Stomach smooth muscle (tissue), 2 donors: ENCODE results near the gene ARHGEF10L.
A peak's percentile ranks its signal among the peaks of the same experiment; 100 is the strongest.

Experiments used
- H3K27ac ChIP-seq: one replicate; pipeline ENCODE4 v1.7.0; 2013; ENCODE audit warnings: mild to moderate bottlenecking, low read length, inconsistent platforms
- H3K27me3 ChIP-seq, 2 donors: one replicate each; pipeline ENCODE4 v1.7.0; 2013; ENCODE audit warnings: low read length in 2 of 2; ENCODE audit not compliant: insufficient read depth in 2 of 2, control insufficient read depth in 1 of 2
- H3K36me3 ChIP-seq, 2 donors: one replicate each; pipeline ENCODE4 v1.7.0; 2013; ENCODE audit warnings: low read length in 2 of 2; ENCODE audit not compliant: control insufficient read depth in 2 of 2, insufficient read depth in 2 of 2
- H3K4me1 ChIP-seq: one replicate; pipeline ENCODE4 v1.7.0; 2013; ENCODE audit warnings: low read length; ENCODE audit not compliant: control insufficient read depth, insufficient read depth
- H3K4me3 ChIP-seq, 2 donors: one replicate each; pipeline ENCODE4 v1.7.0; 2013; ENCODE audit warnings: low read length in 2 of 2
- H3K9ac ChIP-seq, 2 donors: one replicate each; pipeline ENCODE4 v1.7.0; 2013; ENCODE audit warnings: low read length in 2 of 2, mild to moderate bottlenecking in 1 of 2
- H3K9me3 ChIP-seq, 2 donors: one replicate each; pipeline ENCODE4 v1.7.0; 2013; ENCODE audit warnings: low read length in 2 of 2; ENCODE audit not compliant: control insufficient read depth in 2 of 2
- donor health status: healthy.
- donor health status: Pancreatic carcinoma.

Gene ARHGEF10L

GRCh38 chr1:17562375-17562774, 22.9 kb downstream of the ARHGEF10L start:
- Histone ChIP-seq H3K4me1 (peaks cover 79% of the 10 kb centered on the region), H3K9me3 (no peaks in the 10 kb centered on the region), H3K4me3 (no peak overlapping the region), H3K27me3 (no peaks in the 10 kb centered on the region), H3K27ac (peak overlapping the region; percentile 95), H3K9ac (peak overlapping the region in 1 of 2 donors; percentile 66), H3K36me3 (no peaks in the 10 kb centered on the region)

DNA sequence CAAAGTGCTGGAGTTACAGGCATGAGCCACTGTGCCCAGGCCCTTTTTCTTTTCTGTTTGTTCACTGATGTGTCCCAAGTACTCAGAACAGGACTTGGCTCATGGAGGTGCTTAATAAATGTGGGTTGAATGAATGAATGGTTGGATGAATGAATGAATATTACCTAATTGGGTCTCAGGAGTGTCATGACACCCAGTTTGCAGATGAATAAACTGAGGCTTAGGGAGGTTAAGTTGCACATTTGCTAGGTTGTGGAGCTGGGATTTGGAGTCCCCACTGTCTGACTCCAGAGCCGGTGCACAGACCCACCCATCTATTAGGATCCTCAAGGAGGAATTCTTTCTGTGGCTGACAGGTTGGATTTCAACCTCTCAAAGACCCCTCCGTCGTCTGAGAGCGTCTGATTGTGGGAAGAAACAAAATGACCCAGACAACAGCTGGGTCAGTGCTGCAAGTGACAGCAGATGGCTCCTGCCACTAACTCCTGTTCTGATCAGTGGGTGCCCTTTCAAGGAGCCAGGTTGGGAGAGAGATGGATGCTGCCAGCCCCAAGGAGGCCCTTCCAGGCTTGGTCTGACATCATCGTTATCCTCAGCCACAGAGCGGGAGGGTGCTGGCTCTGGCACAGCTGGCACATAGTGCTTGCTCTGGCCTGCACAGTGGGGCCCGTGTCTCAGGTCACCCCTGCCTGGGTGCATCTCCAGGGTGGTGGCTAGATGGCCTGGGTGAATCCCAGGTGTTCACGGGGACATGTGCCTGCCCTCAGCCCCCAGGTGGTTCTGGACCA, 24.2 kb downstream of the ARHGEF10L start:
- Histone ChIP-seq H3K27ac (peak overlapping the region; percentile 95), H3K4me3 (peak overlapping the region in 1 of 2 donors; percentile 15), H3K9me3 (no peaks in the 10 kb centered on the region), H3K27me3 (no peaks in the 10 kb centered on the region), H3K4me1 (peaks cover 91% of the 10 kb centered on the region), H3K9ac (peak overlapping the region in 1 of 2 donors; percentile 36), H3K36me3 (no peaks in the 10 kb centered on the region)

- Histone ChIP-seq H3K4me1 (peaks cover 93% of the 10 kb centered on the region), H3K9me3 (no peaks in the 10 kb centered on the region), H3K36me3 (no peaks in the 10 kb centered on the region), H3K4me3 (peak overlapping the region in 1 of 2 donors; percentile 29), H3K27me3 (no peaks in the 10 kb centered on the region), H3K27ac (peak overlapping the region; percentile 95), H3K9ac (peak overlapping the region in 1 of 2 donors; percentile 13)
Measured at GRCh38 chr1:17564458-17565393, 25.2 kb downstream of the ARHGEF10L start.

DNA sequence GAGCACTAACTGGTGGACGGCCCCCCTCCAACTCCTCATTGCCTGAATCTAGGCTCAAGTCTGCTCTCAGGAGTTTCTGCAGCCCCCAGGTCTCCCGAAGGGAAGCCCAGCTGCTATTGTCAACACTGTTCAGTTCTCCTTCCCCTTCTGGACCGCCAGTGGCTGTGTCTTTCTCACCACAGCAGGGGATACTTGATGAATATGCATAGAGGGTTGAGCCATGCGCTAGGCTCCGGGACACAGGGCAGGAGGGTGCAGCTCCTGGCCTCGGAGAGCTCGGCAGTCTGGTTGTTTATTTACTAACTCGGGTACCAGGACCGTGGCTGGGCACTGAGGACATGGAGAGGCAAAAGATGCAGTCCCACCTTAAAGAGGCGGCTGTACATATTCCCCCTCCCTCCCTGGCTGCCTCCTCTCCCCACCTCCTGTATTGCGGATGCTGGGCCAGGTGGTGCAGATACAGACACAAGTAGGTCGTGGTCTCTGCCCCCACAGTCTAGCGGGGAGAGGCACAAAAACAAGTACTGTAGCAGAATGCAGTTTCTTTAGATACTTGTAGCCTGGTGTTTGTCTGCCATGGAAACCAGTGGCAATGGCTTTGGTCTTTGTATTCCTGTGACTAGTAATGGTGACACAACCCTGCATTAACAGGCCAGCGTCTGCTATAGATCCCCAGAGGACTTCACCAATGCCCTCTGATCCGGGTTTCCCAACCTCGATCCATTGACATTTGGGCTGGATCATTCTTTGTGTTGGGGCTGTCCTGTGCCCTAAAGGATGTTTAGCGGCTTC, 26.2 kb downstream of the ARHGEF10L start:
- Histone ChIP-seq H3K27ac (peak overlapping the region; percentile 95), H3K4me3 (peak overlapping the region in 1 of 2 donors; percentile 29), H3K9me3 (no peaks in the 10 kb centered on the region), H3K4me1 (peaks cover 96% of the 10 kb centered on the region), H3K36me3 (no peaks in the 10 kb centered on the region), H3K27me3 (no peaks in the 10 kb centered on the region), H3K9ac (peak overlapping the region in 1 of 2 donors; percentile 5)

- no peaks in the 10 kb centered on the region for H3K36me3 ChIP-seq
- H3K4me3 ChIP-seq: no peak overlapping the region
- H3K4me1 ChIP-seq: peaks cover 93% of the 10 kb centered on the region
- H3K27ac ChIP-seq: peak overlapping the region; percentile 95
- H3K27me3 ChIP-seq: no peaks in the 10 kb centered on the region
- no peak overlapping the region for H3K9ac ChIP-seq
- no peaks in the 10 kb centered on the region for H3K9me3 ChIP-seq
Measured at GRCh38 chr1:17566417-17566816, 26.9 kb downstream of the ARHGEF10L start.

- peak overlapping the region; percentile 95 for H3K27ac ChIP-seq
Measured at GRCh38 chr1:17566892-17567291, 27.4 kb downstream of the ARHGEF10L start.

GRCh38 chr1:17567582-17567981, 28.1 kb downstream of the ARHGEF10L start:
- Histone ChIP-seq H3K27me3 (no peaks in the 10 kb centered on the region), H3K4me3 (peak overlapping the region in 1 of 2 donors; percentile 15), H3K36me3 (no peaks in the 10 kb centered on the region), H3K9me3 (no peaks in the 10 kb centered on the region), H3K9ac (no peak overlapping the region), H3K27ac (peak overlapping the region; percentile 95), H3K4me1 (peaks cover 90% of the 10 kb centered on the region)

More at GRCh38 chr1:17566892-17567291, 27.4 kb downstream of the ARHGEF10L start:
- Histone ChIP-seq H3K36me3 (no peaks in the 10 kb centered on the region), H3K9ac (no peak overlapping the region), H3K9me3 (no peaks in the 10 kb centered on the region), H3K4me3 (no peak overlapping the region), H3K4me1 (peaks cover 91% of the 10 kb centered on the region), H3K27me3 (no peaks in the 10 kb centered on the region)

DNA sequence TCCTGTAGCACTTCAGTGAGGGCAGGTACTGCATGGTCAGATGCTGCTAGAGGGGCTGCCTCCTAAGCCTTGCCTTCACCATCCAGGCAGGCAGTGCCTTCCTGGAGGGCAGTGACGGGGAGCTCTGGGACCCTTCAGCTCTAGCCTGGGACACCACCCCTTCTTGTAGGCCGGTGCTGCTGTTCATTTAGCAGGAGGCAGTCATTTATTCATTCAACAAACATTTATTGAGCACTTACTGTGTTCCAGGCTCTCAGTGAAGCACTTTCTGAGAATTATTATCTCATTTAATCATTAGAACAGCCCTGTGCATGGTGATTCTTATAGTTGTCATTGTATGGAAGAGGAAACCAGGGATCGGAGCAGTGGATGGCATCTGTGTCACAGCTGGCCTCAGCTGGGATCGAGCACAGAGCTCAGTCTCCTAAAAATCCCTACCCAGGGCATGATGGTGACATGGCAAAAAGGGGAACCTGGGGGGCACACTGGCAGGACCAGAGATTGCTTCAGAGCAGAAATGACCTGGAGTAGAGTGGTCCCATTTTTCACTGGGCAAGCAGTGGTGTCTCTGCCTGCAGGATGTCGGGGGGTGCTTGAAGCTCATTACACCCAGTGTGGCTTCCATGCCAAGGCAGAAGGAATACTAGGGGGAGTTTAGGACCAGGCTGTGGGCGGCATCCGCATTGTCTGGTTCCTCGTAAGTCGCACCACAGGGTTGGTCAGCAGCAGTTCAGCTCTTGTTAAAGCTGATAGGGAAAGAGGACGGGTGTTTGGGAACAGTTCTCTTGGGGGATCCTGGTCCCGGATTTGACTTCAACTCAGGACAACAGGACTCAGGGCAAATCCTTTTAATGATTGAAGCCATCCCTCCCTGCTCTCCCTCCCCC, 28.8 kb downstream of the ARHGEF10L start:
- Histone ChIP-seq H3K27ac (peak overlapping the region; percentile 95), H3K4me1 (peaks cover 91% of the 10 kb centered on the region), H3K9me3 (no peaks in the 10 kb centered on the region), H3K9ac (peak overlapping the region in 1 of 2 donors; percentile 47), H3K36me3 (no peaks in the 10 kb centered on the region), H3K4me3 (peak overlapping the region in 1 of 2 donors; percentile 15), H3K27me3 (no peaks in the 10 kb centered on the region)

DNA sequence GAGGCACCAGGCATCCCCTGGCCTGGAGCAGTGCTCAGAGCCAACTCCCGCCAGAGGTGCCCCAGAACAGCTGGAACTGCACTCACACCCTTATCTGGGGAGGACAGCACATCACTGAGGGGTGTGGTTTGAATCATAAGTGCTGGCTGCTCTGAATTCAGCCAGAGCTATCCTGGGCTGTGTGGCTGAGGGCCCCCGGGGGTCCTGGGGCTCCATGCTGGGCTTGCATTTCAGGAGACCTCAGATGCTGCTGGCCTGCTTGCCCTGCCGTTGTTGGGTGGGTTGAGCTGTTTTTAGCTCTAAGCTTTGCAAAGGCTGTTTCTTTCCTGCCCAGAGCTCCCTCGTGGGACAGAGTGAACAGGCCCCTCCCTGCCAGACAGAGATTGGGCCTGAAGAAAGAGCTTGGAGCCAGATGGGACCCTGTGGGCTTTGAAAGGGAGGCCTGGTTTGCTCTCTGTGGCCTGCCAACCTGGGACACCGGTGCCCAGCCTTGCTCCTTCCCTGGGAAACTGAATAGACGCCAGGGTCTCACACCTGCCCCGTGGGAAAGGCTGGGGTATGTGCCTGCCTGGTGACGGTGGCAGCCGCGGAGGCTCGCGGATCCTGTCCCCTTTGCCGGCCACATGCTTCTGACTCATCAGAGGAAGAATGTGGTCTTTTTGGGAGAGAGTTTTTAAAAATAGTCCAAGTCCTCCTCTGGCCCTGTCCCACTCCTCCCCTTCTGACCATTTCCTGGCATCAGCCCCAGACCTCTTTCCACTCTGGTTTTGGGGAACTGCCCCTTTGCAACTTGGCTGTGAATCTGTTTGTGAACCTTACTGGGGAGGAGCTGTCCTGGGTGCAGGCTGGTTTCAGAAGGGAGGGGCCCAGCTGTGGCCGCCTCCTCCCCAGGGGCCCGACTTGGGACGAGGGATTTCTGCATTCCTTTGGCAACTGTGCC, 30.0 kb downstream of the ARHGEF10L start:
- Histone ChIP-seq H3K36me3 (no peaks in the 10 kb centered on the region), H3K4me3 (peak overlapping the region in 1 of 2 donors; percentile 60), H3K4me1 (peaks cover 91% of the 10 kb centered on the region), H3K9me3 (no peaks in the 10 kb centered on the region), H3K27ac (peak overlapping the region; percentile 95), H3K9ac (peak overlapping the region; percentile 7 to 75), H3K27me3 (no peaks in the 10 kb centered on the region)
